GM12891 (cell line): ENCODE data around the gene DOP1B.

Source experiments
- DNase-seq: peaks from one replicate; pipeline ENCODE4 v3.0.0; 2011; ENCODE audit warnings: low spot score; ENCODE audit not compliant: insufficient read length
- FAIRE-seq: peaks from 2 replicates; lab custom pipeline; 2011; peaks lifted over from hg19 to GRCh38; lab: Jason Lieb, UNC
- PAX5 ChIP-seq: IDR thresholded peaks from 2 replicates; pipeline ENCODE4 v1.6.1; 2011; ENCODE audit warnings: low read length, moderate library complexity, mild to moderate bottlenecking; ENCODE audit not compliant: insufficient read depth, severe bottlenecking
- POLR2A ChIP-seq: IDR thresholded peaks from 2 replicates; pipeline ENCODE4 v1.6.1; 2011; ENCODE audit warnings: low read depth, low read length, control low read depth
- POLR2AphosphoS5 ChIP-seq: IDR thresholded peaks from 2 replicates; pipeline ENCODE4 v1.6.1; 2011; ENCODE audit warnings: low read depth, low read length, control low read depth
- POU2F2 ChIP-seq: IDR thresholded peaks from 2 replicates; pipeline ENCODE4 v1.6.1; 2011; ENCODE audit warnings: low read depth, mild to moderate bottlenecking, control low read depth, low read length, moderate library complexity
- SPI1 ChIP-seq: IDR thresholded peaks from 2 replicates; pipeline ENCODE4 v1.6.1; 2011; ENCODE audit warnings: low read depth, low read length, control low read depth
- TAF1 ChIP-seq: IDR thresholded peaks from 2 replicates; pipeline ENCODE4 v1.6.1; 2011; ENCODE audit warnings: low read depth, low read length, control low read depth

DOP1B gene

GRCh38 chr21:36200081-36200561 is 43.5 kb downstream of the DOP1B start:
- no peak for FAIRE-seq
- TF ChIP-seq POLR2AphosphoS5 (no peak), TAF1 (no peak), SPI1 (no peak), POU2F2 (no peak), PAX5 (no peak), POLR2A (no peak)
- DNase-seq = no peak

- FAIRE-seq (peak; percentile 58), DNase-seq (no peak)
- TF ChIP-seq POLR2AphosphoS5 (no peak), POLR2A (no peak)
These were observed 46.3 kb downstream of the DOP1B start for GRCh38 chr21:36202726-36203602.

GRCh38 chr21:36203603-36203889 is 46.9 kb downstream of the DOP1B start:
- DNase-seq (peak; percentile 49), FAIRE-seq (peak; percentile 83)
- TF ChIP-seq POLR2AphosphoS5 (no peak), PAX5 (no peak), POU2F2 (no peak), POLR2A (no peak), SPI1 (no peak), TAF1 (no peak)

GRCh38 chr21:36204980-36205379 is 48.4 kb downstream of the DOP1B start:
- FAIRE-seq (no peak), DNase-seq (no peak)
- TF ChIP-seq SPI1 = no peak

- no peak for FAIRE-seq
- TF ChIP-seq POLR2A (no peak), PAX5 (no peak), TAF1 (no peak), SPI1 (no peak), POU2F2 (no peak), POLR2AphosphoS5 (no peak)
- no peak for DNase-seq
These were observed 49.3 kb downstream of the DOP1B start for GRCh38 chr21:36205962-36206361.
